ENCODE results near the gene DCUN1D3. TPM values are rescaled to one million over a fixed set of nuclear protein-coding genes. Genes with fewer than 3 reads are reported as not detected.

The DCUN1D3 gene
- polyA plus RNA-seq, 1 donor (not counting 4 experiments of a cell fraction or from before 2014, with no cell fraction given) = 9.4 TPM

- dilution Hi-C loops (cut with MboI; ENCODE audit: extremely low pct_ligation_motif_present, low sequenced_read_pairs) = no loop called here
- Histone ChIP-seq H3K36me3 (ENCODE audit: control insufficient read depth in 2 of 2, extremely low read depth in 1 of 2, insufficient read depth in 2 of 2, low read length in 2 of 2) (peaks cover 0 to 1% of the 10 kb centered on the region in 2 experiments), H3K4me3 (ENCODE audit: control insufficient read depth in 2 of 3, extremely low read depth in 1 of 3, insufficient read depth in 2 of 3, low read depth in 1 of 3, low read length in 3 of 3) (peak overlapping the region in 2 of 3 experiments; percentile 9 to 34), H3K4me1 (ENCODE audit: control insufficient read depth, extremely low read depth, insufficient read depth, low read length) (peaks cover 46% of the 10 kb centered on the region), H3K79me2 (ENCODE audit: control insufficient read depth, insufficient read depth, low read length) (no peaks in the 10 kb centered on the region), H3K27me3 (ENCODE audit: control insufficient read depth, extremely low read depth, insufficient read depth, low read length) (no peaks in the 10 kb centered on the region), H3K27ac (ENCODE audit: control insufficient read depth, insufficient read depth, low read length) (peak overlapping the region; percentile 99), H2AFZ (ENCODE audit: control insufficient read depth, low read length) (no peak overlapping the region), H3K9ac (ENCODE audit: control insufficient read depth, extremely low read depth, insufficient read depth, low read length) (peak overlapping the region; percentile 77), H3K9me1 (ENCODE audit: control insufficient read depth, extremely low read depth, insufficient read depth, low read length) (no peaks in the 10 kb centered on the region), H3K9me3 (ENCODE audit: control insufficient read depth, low read depth, low read length) (no peaks in the 10 kb centered on the region), H3K4me2 (ENCODE audit: control insufficient read depth, extremely low read depth, insufficient read depth, low read depth, low read length) (peak overlapping the region; percentile 77), H4K20me1 (ENCODE audit: control insufficient read depth, extremely low read depth, insufficient read depth, low read length) (no peaks in the 10 kb centered on the region)
- TF ChIP-seq EZH2 (IDR thresholded peaks at IDR 0.05; ENCODE audit: low read length) (no peak), CTCF (optimal IDR thresholded peaks at IDR 0.05 in 1 of 3, IDR thresholded peaks at IDR 0.05 in 1 of 3, conservative IDR thresholded peaks at IDR 0.05 in 1 of 3; ENCODE audit: extremely low read depth in 1 of 3, insufficient read depth in 2 of 3, low read length in 3 of 3) (no peak)
- FAIRE-seq (peak; percentile 56), DNase-seq (ENCODE audit: low read depth, low spot score) (no peak)
These were observed 11.2 kb upstream of the DCUN1D3 start for GRCh38 chr16:20911361-20911760.

- Histone ChIP-seq H3K4me2 (ENCODE audit: control insufficient read depth, extremely low read depth, insufficient read depth, low read depth, low read length) (peak overlapping the region; percentile 77), H3K27me3 (ENCODE audit: control insufficient read depth, extremely low read depth, insufficient read depth, low read length) (no peaks in the 10 kb centered on the region), H3K9me1 (ENCODE audit: control insufficient read depth, extremely low read depth, insufficient read depth, low read length) (no peaks in the 10 kb centered on the region), H3K9ac (ENCODE audit: control insufficient read depth, extremely low read depth, insufficient read depth, low read length) (peak overlapping the region; percentile 77), H3K4me3 (ENCODE audit: control insufficient read depth in 2 of 3, extremely low read depth in 1 of 3, insufficient read depth in 2 of 3, low read depth in 1 of 3, low read length in 3 of 3) (peak overlapping the region in 2 of 3 experiments; percentile 9 to 34), H3K36me3 (ENCODE audit: control insufficient read depth in 2 of 2, extremely low read depth in 1 of 2, insufficient read depth in 2 of 2, low read length in 2 of 2) (peaks cover 0 to 1% of the 10 kb centered on the region in 2 experiments), H3K79me2 (ENCODE audit: control insufficient read depth, insufficient read depth, low read length) (no peaks in the 10 kb centered on the region), H4K20me1 (ENCODE audit: control insufficient read depth, extremely low read depth, insufficient read depth, low read length) (no peaks in the 10 kb centered on the region), H3K4me1 (ENCODE audit: control insufficient read depth, extremely low read depth, insufficient read depth, low read length) (peaks cover 51% of the 10 kb centered on the region), H2AFZ (ENCODE audit: control insufficient read depth, low read length) (no peak overlapping the region), H3K27ac (ENCODE audit: control insufficient read depth, insufficient read depth, low read length) (peak overlapping the region; percentile 99), H3K9me3 (ENCODE audit: control insufficient read depth, low read depth, low read length) (no peaks in the 10 kb centered on the region)
- TF ChIP-seq EZH2 (IDR thresholded peaks at IDR 0.05; ENCODE audit: low read length) (no peak), CTCF (optimal IDR thresholded peaks at IDR 0.05 in 1 of 3, IDR thresholded peaks at IDR 0.05 in 1 of 3, conservative IDR thresholded peaks at IDR 0.05 in 1 of 3; ENCODE audit: extremely low read depth in 1 of 3, insufficient read depth in 2 of 3, low read length in 3 of 3) (no peak)
- peak; percentile 76 for FAIRE-seq
- no peak for DNase-seq (ENCODE audit: low read depth, low spot score)
- dilution Hi-C loops (cut with MboI; ENCODE audit: extremely low pct_ligation_motif_present, low sequenced_read_pairs) = no loop called here
These were observed 10.7 kb upstream of the DCUN1D3 start for GRCh38 chr16:20910781-20911321.

All from keratinocyte (primary cell).